ENCODE results near the gene PLCD4. TPM values are rescaled to one million over a fixed set of nuclear protein-coding genes. Genes with fewer than 3 reads are reported as not detected.

PLCD4 gene
- total RNA-seq (41.8 TPM), polyA plus RNA-seq (ENCODE audit: insufficient read depth in 1 of 8, insufficient read length in 8 of 8, low replicate concordance in 1 of 8) (10 to 100 TPM; 26.8 to 58.5 (median 45.9) TPM)
- long read RNA-seq, donor 1, partial matches to known transcripts, result 0 of 3 reads
- long read RNA-seq, donor 1, other reads (novel, unspliced or antisense), result 0 of 3 reads
- long read RNA-seq, donor 2, partial matches to known transcripts, result 0 of 1 reads
- long read RNA-seq, donor 2, other reads (novel, unspliced or antisense), result 0 of 1 reads
- long read RNA-seq, donor 3, partial matches to known transcripts, result 0 of 2 reads
- long read RNA-seq, donor 3, other reads (novel, unspliced or antisense), result 0 of 2 reads
- long read RNA-seq, donor 4, partial matches to known transcripts, result 0 of 2 reads
- long read RNA-seq, donor 4, other reads (novel, unspliced or antisense), result 0 of 2 reads
- long read RNA-seq, donor 5, transcript PLCD4-206 (16 exons, 3,232 nt), result major isoform, 7 of 19 reads
- long read RNA-seq, donor 5, partial matches to known transcripts, result 10 of 19 reads
- long read RNA-seq, donor 5, other reads (novel, unspliced or antisense), result 0 of 19 reads
- long read RNA-seq, donor 6, transcript PLCD4-206 (16 exons, 3,232 nt), result major isoform, 7 of 8 reads
- long read RNA-seq, donor 6, partial matches to known transcripts, result 0 of 8 reads
- long read RNA-seq, donor 6, other reads (novel, unspliced or antisense), result 0 of 8 reads
- long read RNA-seq, donor 7, partial matches to known transcripts, result 0 of 1 reads
- long read RNA-seq, donor 7, other reads (novel, unspliced or antisense), result 0 of 1 reads
- long read RNA-seq, donor 8, result 0 reads
- long read RNA-seq, donor 9, partial matches to known transcripts, result 0 of 4 reads
- long read RNA-seq, donor 9, other reads (novel, unspliced or antisense), result 0 of 4 reads
- long read RNA-seq, donor 10, partial matches to known transcripts, result 7 of 14 reads
- long read RNA-seq, donor 10, other reads (novel, unspliced or antisense), result 0 of 14 reads
- long read RNA-seq, donor 11, partial matches to known transcripts, result 12 of 17 reads
- long read RNA-seq, donor 11, other reads (novel, unspliced or antisense), result 0 of 17 reads

DNA sequence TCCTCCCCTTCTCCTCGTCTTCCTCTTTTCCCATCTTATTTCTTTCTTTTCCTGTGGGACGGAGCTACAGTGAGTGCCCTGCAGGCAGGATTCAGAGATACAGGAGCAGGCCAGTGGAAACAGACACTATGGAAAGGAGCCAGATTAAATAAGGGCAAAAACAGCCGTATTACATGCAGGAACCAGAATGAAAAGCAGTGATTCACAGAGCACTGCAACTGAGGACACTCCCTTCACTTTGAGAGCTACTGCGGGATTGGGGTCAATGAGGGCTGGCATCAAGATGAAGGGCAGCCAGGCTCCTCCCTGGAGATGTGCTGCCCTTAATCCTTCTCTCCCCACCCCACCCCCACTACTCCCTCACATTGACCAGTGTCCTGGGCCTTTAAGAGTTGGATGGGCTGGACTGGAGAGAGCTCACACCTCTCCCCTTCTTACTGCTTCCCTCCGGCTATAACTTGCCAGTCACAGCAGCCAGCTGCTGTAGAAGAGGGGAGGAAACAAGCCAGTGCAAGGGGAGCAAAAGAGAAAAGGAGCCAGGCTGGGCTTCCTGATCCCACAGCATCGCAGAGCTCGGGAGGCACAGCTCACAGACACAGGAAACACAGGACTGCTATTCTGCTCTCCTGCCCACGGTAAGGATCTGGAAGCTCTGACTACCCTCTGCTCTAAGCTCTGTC, at the start of gene PLCD4:
PLCD4 (plus strand) TSS at position 464 of the 680 bp plus-strand sequence. CDS start 7,841 bp downstream, outside the sequence.
- peak; percentile 86 for DNase-seq
- H3K4me3 ChIP-seq (ENCODE audit: low read length), result peak within 1 kb of the TSS; percentile 42
- 8% methylated on average over 5 of the region's 8 CpGs for WGBS (ENCODE audit: insufficient coverage)
- peak within 1 kb of the TSS; percentile 81 for H3K27ac ChIP-seq (ENCODE audit: low read length)
- H3K36me3 ChIP-seq (ENCODE audit: control insufficient read depth, insufficient read depth, low read length), result no peaks in the 10 kb centered on the region
- H3K27me3 ChIP-seq (ENCODE audit: control insufficient read depth, insufficient read depth, low read length), result no peaks in the 10 kb centered on the region
- no peaks in the 10 kb centered on the region for H3K9me3 ChIP-seq (replicated peaks; ENCODE audit: control insufficient read depth, low read depth, low read length)
- H3K4me1 ChIP-seq (ENCODE audit: control insufficient read depth, insufficient read depth, low read length), result peaks cover 28% of the 10 kb centered on the region

GRCh38 chr2:218557941-218558340, 49.8 kb upstream of the PLCD4 start:
- no peak overlapping the region for H3K4me3 ChIP-seq (ENCODE audit: low read length)
- no CpG with 5 or more reads among the region's 2 CpGs for WGBS (ENCODE audit: insufficient coverage)
- peaks cover 15% of the 10 kb centered on the region for H3K36me3 ChIP-seq (ENCODE audit: control insufficient read depth, insufficient read depth, low read length)
- H3K27ac ChIP-seq (ENCODE audit: low read length), result no peak overlapping the region
- H3K9me3 ChIP-seq (replicated peaks; ENCODE audit: control insufficient read depth, low read depth, low read length), result no peaks in the 10 kb centered on the region
- no peaks in the 10 kb centered on the region for H3K27me3 ChIP-seq (ENCODE audit: control insufficient read depth, insufficient read depth, low read length)
- no peak for DNase-seq
- no peaks in the 10 kb centered on the region for H3K4me1 ChIP-seq (ENCODE audit: control insufficient read depth, insufficient read depth, low read length)

GRCh38 chr2:218558986-218559385, 48.7 kb upstream of the PLCD4 start:
- WGBS (ENCODE audit: insufficient coverage), result 80% methylated on average over 2 of the region's 3 CpGs
- no peaks in the 10 kb centered on the region for H3K4me1 ChIP-seq (ENCODE audit: control insufficient read depth, insufficient read depth, low read length)
- H3K27me3 ChIP-seq (ENCODE audit: control insufficient read depth, insufficient read depth, low read length), result no peaks in the 10 kb centered on the region
- no peak overlapping the region for H3K4me3 ChIP-seq (ENCODE audit: low read length)
- H3K9me3 ChIP-seq (replicated peaks; ENCODE audit: control insufficient read depth, low read depth, low read length), result no peaks in the 10 kb centered on the region
- DNase-seq, result no peak
- peaks cover 16% of the 10 kb centered on the region for H3K36me3 ChIP-seq (ENCODE audit: control insufficient read depth, insufficient read depth, low read length)
- no peak overlapping the region for H3K27ac ChIP-seq (ENCODE audit: low read length)

DNA sequence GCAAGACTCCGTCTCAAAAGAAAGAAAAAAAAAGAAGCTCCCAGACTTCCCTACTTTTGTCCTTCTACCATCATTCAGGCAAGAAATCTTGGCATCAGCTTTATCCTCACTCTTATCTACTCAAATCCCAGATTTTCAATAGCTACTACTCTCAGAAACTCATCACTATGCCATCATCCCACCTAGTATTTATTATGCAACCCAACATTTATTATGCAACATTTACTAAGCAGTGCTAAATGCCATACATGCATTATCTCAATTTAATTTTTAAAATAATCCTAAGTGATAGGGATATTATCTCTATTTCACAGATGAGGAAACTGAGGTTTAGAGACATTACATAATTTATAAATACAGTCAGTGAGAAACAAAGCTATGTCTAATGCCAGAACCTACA, 43.6 kb upstream of the PLCD4 start:
- DNase-seq, result no peak
- Histone ChIP-seq H3K27me3 (ENCODE audit: control insufficient read depth, insufficient read depth, low read length) (no peaks in the 10 kb centered on the region), H3K4me3 (ENCODE audit: low read length) (no peak overlapping the region), H3K36me3 (ENCODE audit: control insufficient read depth, insufficient read depth, low read length) (peaks cover 21% of the 10 kb centered on the region), H3K4me1 (ENCODE audit: control insufficient read depth, insufficient read depth, low read length) (no peaks in the 10 kb centered on the region), H3K9me3 (replicated peaks; ENCODE audit: control insufficient read depth, low read depth, low read length) (no peaks in the 10 kb centered on the region), H3K27ac (ENCODE audit: low read length) (no peak overlapping the region)
- WGBS (ENCODE audit: insufficient coverage), result no CpG with 5 or more reads among the region's 1 CpG

DNA sequence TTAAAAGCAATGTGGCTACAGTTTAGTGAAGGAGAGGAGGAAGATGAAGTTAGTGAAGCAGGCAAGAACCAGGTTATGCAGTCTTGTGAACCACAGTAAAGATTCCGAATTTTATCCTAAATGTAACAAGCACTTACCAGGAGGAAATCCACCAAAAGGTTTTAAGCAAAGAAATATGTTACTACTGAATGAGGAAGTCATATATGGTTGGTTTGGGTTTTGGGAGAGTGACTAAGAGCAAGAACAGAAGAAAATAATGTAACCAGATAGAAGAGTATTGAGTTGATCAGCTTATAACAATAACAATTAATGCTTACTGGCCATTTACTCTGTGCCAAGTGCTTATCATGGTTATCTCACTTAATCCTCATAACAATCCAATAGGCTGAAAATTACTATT, 41.4 kb upstream of the PLCD4 start:
- Histone ChIP-seq H3K27ac (ENCODE audit: low read length) (no peak overlapping the region), H3K4me1 (ENCODE audit: control insufficient read depth, insufficient read depth, low read length) (peaks cover 10% of the 10 kb centered on the region), H3K36me3 (ENCODE audit: control insufficient read depth, insufficient read depth, low read length) (peaks cover 15% of the 10 kb centered on the region), H3K4me3 (ENCODE audit: low read length) (no peak overlapping the region), H3K27me3 (ENCODE audit: control insufficient read depth, insufficient read depth, low read length) (no peaks in the 10 kb centered on the region), H3K9me3 (replicated peaks; ENCODE audit: control insufficient read depth, low read depth, low read length) (no peaks in the 10 kb centered on the region)
- WGBS (ENCODE audit: insufficient coverage), result no CpG with 5 or more reads among the region's 1 CpG
- DNase-seq, result no peak

DNA sequence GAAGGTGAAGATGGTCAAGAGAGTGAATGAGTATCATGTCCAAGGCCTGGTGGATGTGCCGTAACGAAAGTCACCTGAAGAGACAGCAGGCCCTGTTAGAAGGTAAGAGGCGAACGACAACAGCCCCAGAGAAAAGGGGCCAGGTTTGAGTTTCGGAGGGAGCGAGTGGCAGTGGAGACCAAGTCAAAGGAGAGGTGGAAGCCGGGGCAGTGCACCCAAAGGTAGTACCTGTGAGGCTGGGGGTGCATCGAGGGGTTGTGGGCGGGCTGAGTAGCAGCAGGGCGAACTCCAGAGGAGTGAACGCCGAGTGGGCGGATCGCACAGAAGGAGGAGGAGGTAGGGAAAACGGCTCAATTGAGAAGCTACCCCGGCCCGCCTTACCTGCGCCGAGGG, 39.9 kb upstream of the PLCD4 start:
- no peaks in the 10 kb centered on the region for H3K27me3 ChIP-seq (ENCODE audit: control insufficient read depth, insufficient read depth, low read length)
- no peak for DNase-seq
- peaks cover 20% of the 10 kb centered on the region for H3K36me3 ChIP-seq (ENCODE audit: control insufficient read depth, insufficient read depth, low read length)
- H3K4me3 ChIP-seq (ENCODE audit: low read length), result peak overlapping the region; percentile 69
- H3K27ac ChIP-seq (ENCODE audit: low read length), result peak overlapping the region; percentile 97
- peaks cover 10% of the 10 kb centered on the region for H3K4me1 ChIP-seq (ENCODE audit: control insufficient read depth, insufficient read depth, low read length)
- WGBS (ENCODE audit: insufficient coverage), result under 1% methylated on average over 19 of the region's 19 CpGs
- no peaks in the 10 kb centered on the region for H3K9me3 ChIP-seq (replicated peaks; ENCODE audit: control insufficient read depth, low read depth, low read length)

DNA sequence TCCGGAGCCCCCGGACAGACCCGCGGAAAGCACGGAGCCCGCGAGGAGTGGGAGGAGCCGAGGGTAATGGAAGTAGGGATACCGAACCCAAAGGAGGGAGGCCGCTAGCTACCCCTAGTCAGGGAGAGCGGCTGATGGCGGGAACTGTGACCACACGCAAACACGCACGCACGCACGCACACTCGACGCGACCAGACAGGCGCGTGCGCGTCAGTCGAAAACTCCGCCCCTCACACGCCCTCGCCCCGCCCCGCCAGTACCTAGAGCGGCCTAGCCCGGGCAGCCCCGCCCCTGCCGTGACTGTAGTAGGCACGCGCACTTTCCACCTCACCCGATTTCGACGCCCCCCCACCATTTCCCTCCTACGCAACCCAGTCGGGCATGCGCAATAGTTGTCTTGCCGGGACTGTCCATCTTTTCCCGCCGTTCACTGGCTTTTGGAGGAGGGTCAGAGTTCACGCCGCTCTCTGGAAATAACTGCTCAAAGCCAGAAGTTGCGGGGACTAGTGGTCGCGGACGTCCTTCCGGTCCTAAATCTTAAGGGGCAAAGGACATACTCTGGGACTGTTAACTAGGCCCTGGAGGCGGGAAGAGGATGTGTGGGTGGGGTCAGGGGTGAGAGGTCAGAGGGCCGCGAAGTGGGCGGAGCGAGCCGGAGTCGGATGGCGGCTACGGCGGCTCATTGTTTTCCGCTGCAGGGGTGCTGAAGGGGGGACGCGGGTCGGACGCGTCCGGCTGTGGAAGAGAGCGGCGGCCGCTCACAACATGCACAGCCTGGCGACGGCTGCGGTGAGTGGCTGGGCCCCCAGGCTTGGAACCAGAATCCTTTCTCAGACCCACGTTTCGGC, 39.3 kb upstream of the PLCD4 start, which contains the start of the genes CNOT9 and USP37:
CNOT9 (plus strand) TSS at position 650 of the 848 bp plus-strand sequence; CDS start at position 766, 116 bp downstream.
USP37 (minus strand) TSS at position 162 of the 848 bp plus-strand sequence. CDS start 9,698 bp downstream, outside the sequence.
- H3K4me1 ChIP-seq (ENCODE audit: control insufficient read depth, insufficient read depth, low read length), result peaks cover 10% of the 10 kb centered on the region
- peak within 1 kb of the TSS; percentile 69 for H3K4me3 ChIP-seq (ENCODE audit: low read length)
- under 1% methylated on average over 64 of the region's 77 CpGs for WGBS (ENCODE audit: insufficient coverage)
- no peaks in the 10 kb centered on the region for H3K27me3 ChIP-seq (ENCODE audit: control insufficient read depth, insufficient read depth, low read length)
- H3K27ac ChIP-seq (ENCODE audit: low read length), result peak within 1 kb of the TSS; percentile 97
- peak; percentile 99 for DNase-seq
- H3K9me3 ChIP-seq (replicated peaks; ENCODE audit: control insufficient read depth, low read depth, low read length), result no peaks in the 10 kb centered on the region
- peaks cover 21% of the 10 kb centered on the region for H3K36me3 ChIP-seq (ENCODE audit: control insufficient read depth, insufficient read depth, low read length)

DNA sequence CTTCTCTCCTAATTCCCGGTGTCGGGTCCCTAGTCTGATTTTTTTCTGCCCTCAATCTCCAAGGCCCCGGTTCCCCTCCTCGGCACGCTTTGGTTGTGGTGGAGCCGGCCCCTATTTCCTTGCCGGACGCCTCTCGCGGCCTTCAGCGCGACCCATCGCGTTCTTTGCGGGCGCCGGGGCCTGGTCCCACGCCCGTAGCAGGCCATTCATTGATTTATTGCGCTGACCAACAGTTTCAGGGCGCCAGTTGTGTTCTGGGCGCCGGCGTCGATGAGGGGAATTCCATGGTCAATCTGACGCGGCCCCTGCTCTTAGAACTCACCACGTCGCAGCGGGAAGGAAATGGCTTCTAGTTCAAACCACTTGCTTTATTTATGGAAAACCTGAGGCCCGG, 38.7 kb upstream of the PLCD4 start:
- Histone ChIP-seq H3K27ac (ENCODE audit: low read length) (peak overlapping the region; percentile 95), H3K4me3 (ENCODE audit: low read length) (peak overlapping the region; percentile 69), H3K36me3 (ENCODE audit: control insufficient read depth, insufficient read depth, low read length) (peaks cover 17% of the 10 kb centered on the region), H3K27me3 (ENCODE audit: control insufficient read depth, insufficient read depth, low read length) (no peaks in the 10 kb centered on the region), H3K9me3 (replicated peaks; ENCODE audit: control insufficient read depth, low read depth, low read length) (no peaks in the 10 kb centered on the region), H3K4me1 (ENCODE audit: control insufficient read depth, insufficient read depth, low read length) (peaks cover 10% of the 10 kb centered on the region)
- DNase-seq, result peak; percentile 69
- WGBS (ENCODE audit: insufficient coverage), result 0% methylated on average over 31 of the region's 31 CpGs
